Measurements from ENCODE around the gene TGFBR3L.
"Not testable (repeated sequence)": the region's sequence is repeated elsewhere in the genome, so short reads cannot be mapped to it uniquely, and the experiment has no call there.

Gene TGFBR3L

DNA sequence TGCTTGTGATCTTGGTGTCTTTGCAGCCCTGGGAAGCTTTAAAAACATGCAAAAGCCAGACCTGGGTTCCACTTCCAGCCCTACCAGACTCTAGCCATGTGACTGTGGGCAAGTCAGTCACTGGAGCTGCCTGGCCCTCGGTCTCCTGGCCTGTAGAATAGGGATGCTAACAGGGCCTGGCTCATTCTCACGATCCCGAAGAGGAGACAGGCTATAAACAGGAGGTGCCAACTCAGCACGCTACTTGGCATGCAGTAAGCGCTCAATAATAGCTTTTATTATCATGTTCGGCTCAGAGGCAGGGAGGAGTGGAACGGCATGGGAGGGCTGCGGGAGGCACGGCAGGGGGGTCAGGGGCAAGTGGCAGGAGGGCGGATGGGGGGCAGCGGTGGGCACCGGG, 9.6 kb downstream of the TGFBR3L start:
- no peak for DNase-seq (ENCODE audit: low read depth, low spot score)
- H3K4me3 ChIP-seq (ENCODE audit: low read length), result no peak overlapping the region

DNA sequence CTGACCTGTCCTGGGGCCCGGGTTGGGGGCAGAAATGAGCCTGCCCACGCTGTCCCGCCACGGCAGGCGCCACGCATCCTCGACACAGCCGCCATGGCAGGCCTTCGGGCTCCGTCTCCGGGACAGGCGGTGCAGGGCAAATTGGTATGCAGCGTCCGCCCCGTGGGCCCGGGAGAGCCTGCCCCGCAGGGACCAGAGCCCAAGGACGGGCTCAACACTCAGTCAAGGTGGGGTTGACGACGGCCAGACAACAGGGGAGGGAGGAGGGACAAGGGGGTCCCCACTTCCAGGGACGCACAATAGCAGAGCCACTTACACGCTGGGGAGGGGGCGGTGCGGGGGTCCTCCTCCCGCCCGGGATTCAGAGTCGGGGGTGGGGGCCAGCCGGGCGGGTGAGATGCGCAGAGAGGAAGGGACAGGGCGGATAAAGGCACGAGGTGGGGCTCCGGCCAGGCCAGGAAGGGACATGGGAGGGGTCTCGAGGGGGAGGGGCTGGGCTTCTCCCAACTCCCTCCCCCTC, 10.1 kb downstream of the TGFBR3L start:
- no peak overlapping the region for H3K4me3 ChIP-seq (ENCODE audit: low read length)
- DNase-seq (ENCODE audit: low read depth, low spot score), result no peak

DNA sequence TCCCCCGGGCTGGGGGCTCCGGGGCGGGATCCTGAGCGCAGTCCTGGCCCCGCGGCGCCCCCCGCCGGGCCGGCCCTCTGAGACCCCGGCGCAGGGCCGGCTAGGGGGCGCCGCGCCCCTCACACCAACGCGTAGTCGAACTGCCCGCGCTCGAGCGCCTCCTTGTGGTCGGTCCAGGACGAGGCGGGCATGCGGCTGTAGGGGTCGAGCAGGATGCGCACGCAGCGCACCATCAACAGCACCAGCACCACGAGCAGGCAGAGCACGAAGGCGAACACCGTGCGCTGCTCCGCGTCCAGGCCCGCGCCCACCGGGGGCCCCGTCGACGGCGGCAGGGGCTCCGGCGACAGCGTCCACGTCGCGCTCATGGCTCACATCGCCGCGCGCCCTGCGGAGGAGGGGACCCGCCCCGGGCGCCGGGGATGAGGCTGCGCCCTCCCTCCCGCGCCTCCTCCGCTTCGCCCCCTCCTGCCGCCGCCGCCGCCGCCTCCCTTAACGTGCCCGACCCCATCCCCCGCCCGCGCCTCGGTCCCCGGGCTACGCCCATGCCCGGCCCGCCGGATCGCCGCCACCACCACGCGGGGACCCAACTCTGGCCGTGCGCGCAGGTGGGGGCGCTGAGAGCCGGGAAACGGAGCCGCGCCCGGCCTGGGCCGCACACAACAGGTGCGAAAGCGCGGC, 10.7 kb downstream of the TGFBR3L start:
- H3K4me3 ChIP-seq (ENCODE audit: low read length), result peak overlapping the region; percentile 33
- DNase-seq (ENCODE audit: low read depth, low spot score), result peak; percentile 69

DNA sequence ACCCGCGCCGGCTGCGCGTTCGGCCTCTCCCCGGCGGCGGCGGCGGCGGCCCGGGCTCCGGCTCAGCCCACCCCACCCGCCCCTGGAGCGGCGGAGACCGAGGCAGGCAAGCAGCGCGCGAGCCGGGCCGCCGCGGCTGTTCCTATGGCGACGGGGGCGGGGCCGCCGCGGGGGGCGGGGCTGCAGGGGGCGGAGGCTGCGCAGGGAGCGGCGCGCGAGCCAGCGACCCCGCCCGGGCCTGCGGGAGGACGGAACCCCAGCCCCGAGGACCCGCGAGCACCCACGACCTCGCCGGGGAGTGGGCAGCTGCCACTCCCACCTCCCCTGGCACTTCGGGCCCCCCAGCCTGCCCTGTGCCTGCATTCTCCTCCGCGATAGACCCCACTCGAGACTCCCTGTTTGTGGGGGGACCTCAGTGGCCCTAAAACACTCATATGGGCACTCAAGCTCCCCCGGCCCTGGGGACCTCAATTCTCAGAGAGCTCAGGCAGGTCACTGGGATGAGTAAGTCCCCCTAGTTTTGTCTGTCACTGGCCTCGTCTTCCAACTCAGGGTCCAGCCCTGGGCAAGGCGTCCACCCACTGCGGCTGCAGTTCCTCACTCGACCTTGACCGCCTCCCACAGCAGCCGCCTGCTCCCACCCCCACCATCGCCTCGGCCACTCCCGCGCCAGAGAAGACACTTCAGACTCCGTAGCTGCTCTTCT, 11.5 kb downstream of the TGFBR3L start, which contains the start of gene CTXN1:
TSS of gene CTXN1 (minus strand) at position 115 of the 706 bp plus-strand sequence. CDS start 597 bp downstream, outside the sequence.
- H3K4me3 ChIP-seq (ENCODE audit: low read length), result peak within 1 kb of the TSS; percentile 33
- DNase-seq (ENCODE audit: low read depth, low spot score), result no peak

DNA sequence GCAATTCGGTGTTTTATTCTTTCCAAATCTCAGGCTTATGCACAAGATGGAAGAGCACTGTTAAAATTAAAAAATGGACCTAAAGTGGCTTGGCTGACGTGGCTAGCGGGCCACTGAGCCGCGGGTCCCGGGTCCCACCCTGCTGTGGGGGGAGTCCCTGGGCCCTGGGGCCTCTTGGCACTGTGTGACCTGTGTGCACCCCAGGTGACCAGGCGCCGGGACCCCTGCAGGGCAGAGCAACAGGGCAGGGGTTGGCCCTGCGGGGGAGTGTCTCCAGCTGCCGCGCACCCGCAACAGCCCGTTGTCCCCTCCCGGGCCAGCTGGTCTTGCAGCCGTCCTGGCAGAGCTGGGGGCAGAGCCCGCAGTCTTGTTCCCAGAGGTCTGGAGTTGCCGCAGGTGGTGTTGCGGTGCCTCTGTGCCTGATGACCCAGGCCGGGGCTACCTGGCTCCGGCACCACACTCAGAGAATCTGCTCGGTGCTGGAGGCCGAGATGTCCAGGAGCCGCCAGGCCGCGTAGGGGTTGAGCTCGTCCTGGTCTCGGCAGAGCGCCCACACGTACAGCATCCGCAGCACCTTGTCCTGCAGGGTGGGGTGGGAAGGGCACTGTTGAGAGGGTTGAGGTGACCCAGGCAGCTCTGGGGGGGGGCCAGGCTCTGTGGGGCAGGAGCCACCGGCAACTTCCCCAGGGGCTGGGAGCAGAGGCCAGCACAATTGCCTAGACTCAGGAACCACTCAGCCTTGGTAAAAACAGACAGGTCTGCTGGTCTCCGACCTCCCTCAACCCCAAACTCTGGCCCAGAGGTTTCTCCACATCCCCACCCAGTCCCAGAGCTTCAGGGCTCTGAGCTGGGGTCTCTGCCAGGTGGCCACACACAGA, 12.3 kb downstream of the TGFBR3L start:
- no peak overlapping the region for H3K4me3 ChIP-seq (ENCODE audit: low read length)
- DNase-seq (ENCODE audit: low read depth, low spot score), result no peak

DNA sequence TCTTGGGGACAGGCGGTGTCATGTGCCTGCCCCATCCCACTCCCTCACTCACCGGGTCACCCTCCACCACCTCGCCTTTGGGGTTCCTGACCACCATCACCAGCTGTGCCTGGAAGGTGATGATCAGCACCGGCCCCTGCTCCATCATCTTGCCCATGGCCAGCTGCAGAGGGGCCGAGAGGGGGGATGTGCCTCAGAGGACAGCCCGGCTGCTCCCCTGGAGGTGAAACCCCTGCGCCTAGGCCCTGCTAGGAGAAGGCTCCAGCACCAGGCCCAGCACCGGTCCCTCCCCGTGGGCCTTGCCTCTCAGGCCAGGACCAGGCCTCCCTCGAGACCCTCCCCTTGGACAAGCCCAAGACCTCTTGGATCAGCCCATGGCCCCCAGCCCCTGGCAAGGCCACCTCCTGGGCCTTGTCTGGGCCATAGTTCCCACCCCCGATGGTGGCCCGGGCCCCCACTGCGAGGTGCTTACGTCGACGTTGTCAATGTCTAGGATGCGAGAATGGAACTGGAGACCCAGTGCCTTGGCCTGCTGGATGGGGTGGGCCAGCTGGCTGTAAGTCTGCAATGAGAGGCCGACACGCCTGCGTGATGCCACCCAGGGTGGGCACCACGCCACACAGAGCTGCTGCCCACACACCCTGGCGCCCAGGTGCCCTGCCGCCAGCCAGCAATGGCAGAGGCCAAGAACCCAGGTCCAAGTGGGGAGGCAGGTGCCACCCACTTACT, 13.1 kb downstream of the TGFBR3L start:
- no peak for DNase-seq (ENCODE audit: low read depth, low spot score)
- no peak overlapping the region for H3K4me3 ChIP-seq (ENCODE audit: low read length)

DNA sequence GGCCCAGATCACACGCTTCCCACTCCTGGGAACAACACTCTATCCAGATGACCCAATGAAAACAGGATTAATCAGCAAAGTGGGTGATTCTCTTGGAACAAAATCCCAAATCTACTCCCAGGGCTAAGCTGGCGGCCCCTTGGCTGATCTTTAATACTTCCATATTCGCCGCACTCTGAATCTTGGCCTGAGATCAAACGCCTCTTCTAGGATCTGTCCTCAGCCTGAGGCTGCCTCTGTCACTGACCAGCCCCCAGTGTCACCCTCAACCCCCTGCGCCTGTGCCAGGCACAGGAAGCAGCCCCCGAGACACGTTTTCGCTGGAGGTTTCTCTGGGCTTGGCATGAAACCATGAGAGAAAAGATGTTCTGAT, 13.7 kb downstream of the TGFBR3L start:
- no peak for DNase-seq (ENCODE audit: low read depth, low spot score)
- H3K4me3 ChIP-seq (ENCODE audit: low read length), result no peak overlapping the region

DNA sequence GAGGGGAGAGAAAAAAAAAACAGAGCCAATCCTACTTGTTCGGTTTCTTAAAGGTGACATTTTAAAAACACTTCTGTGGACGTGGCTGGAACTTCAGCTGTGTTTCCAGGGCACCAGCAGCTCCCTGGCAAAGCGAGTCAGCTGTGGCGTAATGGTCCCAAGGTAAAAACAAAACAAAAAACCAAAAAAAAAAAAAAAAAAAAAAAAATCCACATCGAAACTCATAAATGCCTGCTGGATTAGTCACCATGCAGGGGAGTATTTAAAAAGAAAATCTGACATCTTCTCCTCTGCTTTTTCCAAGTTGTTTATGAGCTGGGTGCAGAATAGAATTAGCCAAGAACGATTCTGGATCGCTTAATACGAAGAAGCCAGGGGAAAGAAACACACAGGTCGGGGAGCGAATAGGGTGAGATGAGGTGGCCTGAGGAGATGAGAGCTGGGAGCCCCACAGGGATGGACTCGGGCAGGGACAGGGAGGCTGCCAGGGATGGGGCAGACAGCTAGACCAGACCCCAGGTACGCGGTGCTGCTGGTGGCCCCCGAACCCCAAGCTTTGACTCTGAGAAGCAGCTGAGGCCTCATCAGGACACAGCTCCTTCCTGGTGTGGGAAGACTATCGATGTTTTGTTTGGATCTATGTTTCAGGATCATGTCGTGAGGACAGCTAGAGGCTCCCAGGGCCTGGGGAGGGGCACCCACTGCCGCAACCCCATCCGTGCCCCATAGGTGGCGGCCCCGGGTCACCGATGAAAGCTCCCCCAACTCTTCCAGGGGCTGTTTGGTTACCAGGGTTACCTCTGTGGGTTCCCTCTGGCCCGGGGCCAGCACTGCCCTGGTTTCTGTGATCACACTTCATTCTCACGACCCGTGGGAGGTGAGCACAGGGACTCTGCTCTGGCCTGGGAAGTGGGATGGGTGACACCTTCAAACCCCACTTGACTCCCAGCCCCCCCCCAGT, 14.4 kb downstream of the TGFBR3L start:
- peak; percentile 72 for DNase-seq (ENCODE audit: low read depth, low spot score)
- H3K4me3 ChIP-seq (ENCODE audit: low read length), result no peak overlapping the region

DNA sequence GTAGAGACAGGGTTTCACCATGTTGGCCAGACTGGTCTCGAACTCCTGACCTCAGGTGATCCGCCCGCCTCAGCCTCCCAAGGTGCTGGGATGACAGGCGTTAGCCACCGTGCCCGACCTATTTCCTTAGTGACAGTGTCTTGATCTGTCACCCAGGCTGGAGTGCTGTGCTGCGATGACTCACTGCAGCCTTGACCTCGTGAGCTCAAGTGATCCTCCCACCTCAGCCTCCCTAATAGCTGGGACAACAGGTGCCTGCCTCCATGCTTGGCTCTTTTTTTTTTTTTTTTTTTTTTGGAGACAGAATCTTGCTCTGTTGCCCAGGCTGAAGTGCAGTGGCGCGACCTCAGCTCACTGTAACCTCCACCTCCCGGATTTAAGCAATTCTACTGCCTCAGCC, 15.4 kb downstream of the TGFBR3L start:
- H3K4me3 ChIP-seq (ENCODE audit: low read length); DNase-seq (ENCODE audit: low read depth, low spot score): not testable (repeated sequence)

DNA sequence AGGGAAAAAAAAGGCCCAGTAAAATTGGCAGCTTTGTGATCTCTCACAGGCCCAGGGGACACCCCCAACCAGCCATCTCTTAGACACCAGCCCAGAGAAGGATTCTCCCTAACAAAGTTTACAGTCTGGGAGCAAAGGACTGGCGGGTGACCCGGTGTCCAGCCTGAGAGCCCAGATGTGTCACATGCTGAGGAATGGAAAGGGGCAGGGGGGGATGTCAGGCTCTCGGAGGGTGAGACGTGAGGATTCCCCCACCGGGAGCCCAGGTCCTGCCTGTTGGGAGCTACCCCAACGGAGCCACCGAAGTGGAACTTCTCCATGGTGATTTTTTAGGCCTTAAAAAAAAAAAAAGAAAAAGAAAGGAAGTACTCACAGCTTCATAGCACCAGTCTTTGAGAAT, 16.1 kb downstream of the TGFBR3L start:
- H3K4me3 ChIP-seq (ENCODE audit: low read length), result no peak overlapping the region
- no peak for DNase-seq (ENCODE audit: low read depth, low spot score)

DNA sequence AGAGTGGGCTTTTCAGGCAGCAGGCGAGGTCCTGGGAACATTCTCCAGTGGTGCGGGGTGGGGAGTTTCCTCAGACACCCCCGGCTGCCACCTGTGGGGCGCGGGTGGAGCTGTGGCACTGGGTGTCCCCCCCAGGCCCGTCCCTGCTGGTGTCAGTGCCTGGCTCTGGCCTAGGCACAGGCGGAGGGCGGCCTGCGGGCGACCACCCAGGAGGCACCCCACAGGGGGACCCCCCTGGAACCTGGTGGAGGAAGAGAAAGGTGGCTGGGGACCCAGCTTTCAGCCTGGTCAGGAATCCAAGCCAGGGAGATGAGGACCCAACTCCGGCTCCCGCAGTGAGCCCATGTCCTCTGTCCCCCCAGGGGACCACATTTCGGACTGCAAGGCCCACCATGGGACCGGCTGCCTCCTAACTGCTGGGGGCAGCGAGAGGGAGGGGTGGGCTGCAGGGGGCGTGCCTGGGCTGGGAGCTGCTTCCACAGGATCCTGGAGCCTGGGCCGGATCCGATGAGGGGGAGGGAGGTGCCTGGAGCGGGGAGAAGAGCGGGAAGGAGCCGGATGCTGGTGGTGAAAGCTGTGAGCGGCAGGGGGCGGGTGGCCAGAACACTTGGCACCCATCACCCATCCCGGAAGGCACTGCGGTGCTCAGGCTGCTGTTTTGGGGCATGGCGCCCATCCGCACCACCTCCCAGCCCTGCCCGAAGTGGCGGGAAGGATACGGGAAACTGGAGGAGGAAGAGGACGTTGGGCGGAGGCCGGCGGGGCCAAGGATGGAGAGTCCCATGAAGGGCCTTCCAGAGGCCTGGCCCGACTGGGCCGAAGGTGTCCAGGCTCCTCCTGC, 16.8 kb downstream of the TGFBR3L start:
- no peak overlapping the region for H3K4me3 ChIP-seq (ENCODE audit: low read length)
- no peak for DNase-seq (ENCODE audit: low read depth, low spot score)

DNA sequence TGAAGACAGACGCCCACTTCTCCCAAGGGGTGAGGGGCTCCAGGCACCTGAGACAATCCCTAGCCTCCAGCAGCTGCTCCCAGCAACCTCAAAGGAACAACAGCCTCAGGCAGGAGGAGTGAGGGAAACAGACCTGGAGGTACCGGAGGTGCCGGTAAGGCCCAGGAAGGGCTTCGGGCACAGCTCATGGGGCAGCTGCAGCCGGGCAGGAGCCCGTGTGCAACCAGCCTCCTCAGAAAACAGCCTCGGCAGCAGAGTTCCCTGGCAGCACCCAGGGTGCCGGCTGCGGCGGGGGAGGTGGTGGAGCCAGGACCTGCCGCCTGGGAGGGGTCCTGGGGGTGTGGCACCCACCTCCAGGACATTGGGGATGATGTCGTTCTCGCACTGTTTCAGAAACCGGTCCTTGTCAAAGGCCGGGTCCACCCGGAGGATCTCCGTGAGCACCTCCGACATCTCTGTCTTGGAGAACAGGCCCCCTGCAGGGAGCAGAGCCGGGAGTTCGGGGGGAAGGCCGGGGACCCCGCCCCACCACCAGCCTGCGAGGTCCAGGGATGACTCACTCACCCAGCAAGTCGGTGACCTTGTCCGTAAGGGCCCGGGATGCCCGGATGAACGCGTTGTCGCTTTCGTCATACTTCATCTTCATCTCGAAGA, 17.8 kb downstream of the TGFBR3L start:
- H3K4me3 ChIP-seq (ENCODE audit: low read length), result no peak overlapping the region
- DNase-seq (ENCODE audit: low read depth, low spot score), result no peak

DNA sequence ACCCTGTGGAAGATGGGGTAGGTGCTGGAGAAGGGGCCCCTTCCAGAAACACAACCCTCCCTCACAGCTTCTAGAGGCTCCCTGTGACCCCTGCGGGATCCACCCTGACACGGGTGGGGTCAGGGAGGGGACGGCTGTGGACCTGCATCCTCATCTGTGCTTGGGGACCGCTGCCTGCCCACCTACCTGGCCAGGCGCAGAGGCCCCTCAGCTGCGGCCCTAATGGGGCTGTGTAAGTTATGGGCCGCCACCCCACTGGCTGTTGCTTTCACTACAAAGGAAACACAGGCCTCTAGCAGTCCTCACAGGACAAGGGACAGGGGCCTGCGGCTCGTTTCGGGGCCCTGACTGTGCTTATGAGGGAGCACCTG, 18.3 kb downstream of the TGFBR3L start:
- no peak for DNase-seq (ENCODE audit: low read depth, low spot score)
- no peak overlapping the region for H3K4me3 ChIP-seq (ENCODE audit: low read length)

DNA sequence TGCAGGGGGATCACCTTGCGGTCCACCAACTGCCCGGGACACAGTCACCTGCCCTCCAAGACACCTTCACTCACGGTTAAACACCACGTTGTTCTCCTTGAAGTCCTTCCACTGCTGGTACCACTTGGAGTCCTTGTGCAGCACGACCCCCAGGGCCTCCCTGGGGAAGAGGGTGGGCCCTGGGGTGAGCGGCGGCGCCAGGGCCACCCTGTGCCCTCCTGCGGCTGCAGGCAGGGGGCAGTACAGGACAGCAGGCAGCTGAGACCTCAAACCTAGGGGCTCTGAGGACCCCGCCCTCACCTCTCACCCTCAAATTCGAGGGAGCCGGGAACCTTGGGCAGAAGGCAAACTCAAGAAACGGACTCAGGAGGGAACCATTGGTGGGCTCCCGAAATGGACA, 18.8 kb downstream of the TGFBR3L start:
- H3K4me3 ChIP-seq (ENCODE audit: low read length), result no peak overlapping the region
- DNase-seq (ENCODE audit: low read depth, low spot score), result no peak

DNA sequence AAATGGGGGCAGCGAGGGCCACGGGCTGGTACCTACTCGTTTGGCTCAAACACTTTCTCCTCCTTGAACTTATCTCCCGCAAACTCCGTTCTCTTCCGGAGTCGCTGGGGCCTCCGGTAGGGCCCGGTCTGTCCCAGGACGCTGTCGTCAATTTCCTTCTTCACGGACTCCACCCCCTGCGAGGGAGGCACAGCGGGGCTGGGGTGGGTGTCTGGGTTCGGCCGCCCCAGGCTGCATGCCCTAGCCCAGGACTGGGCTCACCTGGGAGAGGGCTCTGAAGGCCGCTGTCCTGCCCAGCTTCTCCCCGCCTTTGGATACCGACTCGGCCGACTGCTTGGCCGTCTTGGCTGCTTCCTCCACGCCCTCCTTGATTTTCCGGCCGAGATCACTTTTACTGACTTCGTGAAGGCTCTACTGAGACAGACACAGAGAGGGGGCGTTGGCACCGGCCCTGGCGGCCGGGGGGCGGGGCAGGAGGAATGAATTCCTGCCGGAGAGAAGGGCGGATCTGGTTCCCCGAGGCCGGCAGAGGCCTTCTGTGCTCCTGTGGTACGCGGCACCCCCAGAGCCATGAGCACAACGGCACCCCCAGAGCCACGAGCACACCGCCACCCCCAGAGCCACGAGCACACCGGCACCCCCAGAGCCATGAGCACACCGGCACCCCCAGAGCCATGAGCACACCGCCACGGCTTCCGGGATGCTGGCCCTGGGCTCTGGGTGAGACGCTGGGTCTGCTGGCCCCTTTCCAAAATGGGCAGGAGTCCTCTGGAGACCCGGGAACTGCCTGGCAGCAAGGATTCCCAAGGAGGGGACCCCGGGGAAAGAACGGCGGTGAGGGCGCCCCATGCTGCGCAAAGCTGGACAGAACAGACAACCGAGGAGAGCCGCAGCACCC, 19.4 kb downstream of the TGFBR3L start:
- no peak for DNase-seq (ENCODE audit: low read depth, low spot score)
- H3K4me3 ChIP-seq (ENCODE audit: low read length), result no peak overlapping the region

DNA sequence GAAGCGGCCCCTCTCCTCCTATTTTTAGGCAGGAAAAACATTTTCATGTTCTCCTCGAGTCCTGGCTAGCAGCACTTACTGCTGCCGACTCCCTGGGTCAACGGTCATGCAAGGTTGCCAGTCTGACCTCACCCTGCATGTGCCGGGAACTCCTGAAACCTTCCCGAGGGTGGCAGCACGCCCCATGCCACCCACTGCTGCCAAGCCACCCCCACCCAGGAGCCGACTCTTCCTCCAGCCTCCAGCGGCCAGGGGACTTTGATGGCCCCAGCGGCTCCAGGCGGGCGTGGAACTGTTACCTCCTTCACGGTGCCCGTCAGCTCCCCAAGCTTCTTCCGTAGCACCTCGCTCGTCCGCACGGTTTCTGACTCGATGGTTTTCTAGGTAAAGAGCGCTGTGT, 20.1 kb downstream of the TGFBR3L start:
- H3K4me3 ChIP-seq (ENCODE audit: low read length), result no peak overlapping the region
- DNase-seq (ENCODE audit: low read depth, low spot score), result no peak

Measured in Jurkat, Clone E6-1 (cell line).